NOMO-1 treated with DMSO at 0.1 percent for 48 hours (cell line): ENCODE results near the gene SPPL2C.

Experiments
- DNase-seq: peaks from one replicate; lab custom pipeline; 2025; ENCODE audit not compliant: unreplicated experiment; lab: John Stamatoyannopoulos, UW

Gene SPPL2C

GRCh38 chr17:45828171-45828570 is 16.5 kb upstream of the SPPL2C start:
- no peak for DNase-seq

GRCh38 chr17:45828582-45829133 is 16.0 kb upstream of the SPPL2C start:
- no peak for DNase-seq

- DNase-seq, result no peak
These were observed 10.8 kb upstream of the SPPL2C start for GRCh38 chr17:45833920-45834319.

GRCh38 chr17:45834471-45835396 is 9.9 kb upstream of the SPPL2C start:
- no peak for DNase-seq

GRCh38 chr17:45835481-45835880 is 9.2 kb upstream of the SPPL2C start:
- DNase-seq, result no peak

GRCh38 chr17:45836047-45837044 is 8.3 kb upstream of the SPPL2C start:
- DNase-seq, result no peak

- DNase-seq, result no peak
These were observed 7.5 kb upstream of the SPPL2C start for GRCh38 chr17:45837187-45837586.

GRCh38 chr17:45837603-45838002 is 7.1 kb upstream of the SPPL2C start:
- no peak for DNase-seq

GRCh38 chr17:45838751-45839295 is 5.9 kb upstream of the SPPL2C start:
- DNase-seq, result no peak

GRCh38 chr17:45839442-45839841 is 5.2 kb upstream of the SPPL2C start:
- DNase-seq, result no peak

GRCh38 chr17:45841186-45841585 is 3.5 kb upstream of the SPPL2C start:
- no peak for DNase-seq

- DNase-seq, result no peak
These were observed 2.7 kb upstream of the SPPL2C start for GRCh38 chr17:45841883-45842525.

GRCh38 chr17:45843722-45844121 is 959 bp upstream of the SPPL2C start:
- DNase-seq, result no peak

GRCh38 chr17:45845376-45846185 is 900 bp downstream of the SPPL2C start:
- no peak for DNase-seq

- DNase-seq, result no peak
These were observed 1.5 kb downstream of the SPPL2C start for GRCh38 chr17:45846223-45846622.

- DNase-seq, result no peak
These were observed 2.0 kb downstream of the SPPL2C start for GRCh38 chr17:45846646-45847045.

GRCh38 chr17:45847101-45847500 is 2.4 kb downstream of the SPPL2C start:
- DNase-seq, result no peak

GRCh38 chr17:45847747-45848146 is 3.1 kb downstream of the SPPL2C start:
- DNase-seq, result no peak

- DNase-seq, result no peak
These were observed 3.7 kb downstream of the SPPL2C start for GRCh38 chr17:45848405-45848804.
